22Rv1 (cell line): ENCODE measurements around the gene CHST15.

Source experiments
- CTCF ChIP-seq: fragments of 450-650 bp; IDR thresholded peaks from 2 replicates; pipeline ENCODE4 v1.5.1; 2017; ENCODE audit warnings: mild to moderate bottlenecking
- ZFX ChIP-seq: fragments of 450-650 bp; IDR thresholded peaks from 2 replicates; pipeline ENCODE4 v1.6.1; 2017; ENCODE audit warnings: antibody characterized with exemption, borderline replicate concordance

GRCh38 chr10:124015991-124016390 is 77.4 kb downstream of the CHST15 start:
- TF ChIP-seq CTCF: no peak
- TF ChIP-seq ZFX: no peak
